ENCODE measurements around the gene PRR30. TPM values are rescaled to one million over a fixed set of nuclear protein-coding genes. Genes with fewer than 3 reads are reported as not detected.
A peak's percentile ranks its signal among the peaks of the same experiment; 100 is the strongest.

Gene PRR30
- total RNA-seq, 4 donors from 2014 or later = not detected

GRCh38 chr2:27152102-27152795, 13.0 kb upstream of the PRR30 start:
- Histone ChIP-seq H3K27ac (no peak overlapping the region), H3K9me3 (no peaks in the 10 kb centered on the region), H3K27me3 (no peaks in the 10 kb centered on the region), H3K36me3 (no peaks in the 10 kb centered on the region), H3K4me1 (no peaks in the 10 kb centered on the region), H3K4me3 (no peak overlapping the region)
- no peak for DNase-seq
- TF ChIP-seq CTCF (IDR thresholded peaks at IDR 0.05) (peak in 2 of 6 experiments; percentile 13 to 31), POLR2A (IDR thresholded peaks at IDR 0.05) (no peak)

GRCh38 chr2:27150639-27151230, 11.5 kb upstream of the PRR30 start:
- no peak for DNase-seq
- Histone ChIP-seq H3K27me3 (no peaks in the 10 kb centered on the region), H3K9me3 (no peaks in the 10 kb centered on the region), H3K36me3 (no peaks in the 10 kb centered on the region), H3K4me1 (no peaks in the 10 kb centered on the region), H3K4me3 (no peak overlapping the region), H3K27ac (no peak overlapping the region)
- TF ChIP-seq CTCF (IDR thresholded peaks at IDR 0.05) (no peak), POLR2A (IDR thresholded peaks at IDR 0.05) (no peak)

- DNase-seq = no peak
- TF ChIP-seq POLR2A (IDR thresholded peaks at IDR 0.05) = no peak
- TF ChIP-seq CTCF (IDR thresholded peaks at IDR 0.05) = no peak
- Histone ChIP-seq H3K36me3 (no peaks in the 10 kb centered on the region), H3K9me3 (no peaks in the 10 kb centered on the region), H3K27me3 (no peaks in the 10 kb centered on the region), H3K27ac (no peak overlapping the region), H3K4me1 (no peaks in the 10 kb centered on the region), H3K4me3 (no peak overlapping the region)
Measured at GRCh38 chr2:27149570-27150405, 10.6 kb upstream of the PRR30 start.

- no peaks in the 10 kb centered on the region for H3K4me1 ChIP-seq
- TF ChIP-seq POLR2A (IDR thresholded peaks at IDR 0.05) = no peak
- no peak for TF ChIP-seq CTCF (IDR thresholded peaks at IDR 0.05)
- no peak for DNase-seq
- H3K27ac ChIP-seq = no peak within 1 kb of the TSS
- no peaks in the 10 kb centered on the region for H3K27me3 ChIP-seq
- H3K36me3 ChIP-seq = no peaks in the 10 kb centered on the region
- H3K4me3 ChIP-seq = no peak within 1 kb of the TSS
- no peaks in the 10 kb centered on the region for H3K9me3 ChIP-seq
Measured at GRCh38 chr2:27148801-27149439, 9.7 kb upstream of the PRR30 start, which contains the start of gene TCF23. Gene TCF23, plus strand, starts transcription at chr2:27149004. Its CDS starts 130 bp downstream, at chr2:27149134.

- DNase-seq = no peak
- Histone ChIP-seq H3K4me3 (no peak overlapping the region), H3K27me3 (no peaks in the 10 kb centered on the region)
Measured at GRCh38 chr2:27147935-27148334, 8.7 kb upstream of the PRR30 start.

More at GRCh38 chr2:27147935-27148334, 8.7 kb upstream of the PRR30 start:
- Histone ChIP-seq H3K9me3 (no peaks in the 10 kb centered on the region), H3K36me3 (no peaks in the 10 kb centered on the region), H3K27ac (no peak overlapping the region), H3K4me1 (no peaks in the 10 kb centered on the region)
- TF ChIP-seq POLR2A (IDR thresholded peaks at IDR 0.05) (no peak), CTCF (IDR thresholded peaks at IDR 0.05) (no peak)

Data from Peyer's patch (tissue), 4 donors.